ENCODE measurements around the gene ARID4B.

GRCh38 chr1:235157150-235157549 is 170.8 kb downstream of the ARID4B start:
- TF ChIP-seq CTCF (IDR thresholded peaks at IDR 0.05; ENCODE audit: low read depth, low read length) (no peak), EZH2phosphoT487 (IDR thresholded peaks at IDR 0.05; ENCODE audit: low read depth) (no peak)
